Pulmonary artery endothelial cell (primary cell): ENCODE results near the gene MAP3K9. TPM values are rescaled to one million over a fixed set of nuclear protein-coding genes. Genes with fewer than 3 reads are reported as not detected.
"Not testable (repeated sequence)": the region's sequence is repeated elsewhere in the genome, so short reads cannot be mapped to it uniquely, and the experiment has no call there.

Experiments used
- DNase-seq: peaks from one replicate; pipeline ENCODE4 v3.0.0-alpha.2; 2011; ENCODE audit warnings: low read depth, low spot score
- total RNA-seq: library from RNA; depleted of rRNA; stranded (reverse); fragments of >200 nt; gene quantifications from 2 replicates; pipeline ENCODE4 v1.2.3, GENCODE V29; 2014

The MAP3K9 gene
- total RNA-seq: under 0.01 and 0.04 TPM in 2 replicates

DNA sequence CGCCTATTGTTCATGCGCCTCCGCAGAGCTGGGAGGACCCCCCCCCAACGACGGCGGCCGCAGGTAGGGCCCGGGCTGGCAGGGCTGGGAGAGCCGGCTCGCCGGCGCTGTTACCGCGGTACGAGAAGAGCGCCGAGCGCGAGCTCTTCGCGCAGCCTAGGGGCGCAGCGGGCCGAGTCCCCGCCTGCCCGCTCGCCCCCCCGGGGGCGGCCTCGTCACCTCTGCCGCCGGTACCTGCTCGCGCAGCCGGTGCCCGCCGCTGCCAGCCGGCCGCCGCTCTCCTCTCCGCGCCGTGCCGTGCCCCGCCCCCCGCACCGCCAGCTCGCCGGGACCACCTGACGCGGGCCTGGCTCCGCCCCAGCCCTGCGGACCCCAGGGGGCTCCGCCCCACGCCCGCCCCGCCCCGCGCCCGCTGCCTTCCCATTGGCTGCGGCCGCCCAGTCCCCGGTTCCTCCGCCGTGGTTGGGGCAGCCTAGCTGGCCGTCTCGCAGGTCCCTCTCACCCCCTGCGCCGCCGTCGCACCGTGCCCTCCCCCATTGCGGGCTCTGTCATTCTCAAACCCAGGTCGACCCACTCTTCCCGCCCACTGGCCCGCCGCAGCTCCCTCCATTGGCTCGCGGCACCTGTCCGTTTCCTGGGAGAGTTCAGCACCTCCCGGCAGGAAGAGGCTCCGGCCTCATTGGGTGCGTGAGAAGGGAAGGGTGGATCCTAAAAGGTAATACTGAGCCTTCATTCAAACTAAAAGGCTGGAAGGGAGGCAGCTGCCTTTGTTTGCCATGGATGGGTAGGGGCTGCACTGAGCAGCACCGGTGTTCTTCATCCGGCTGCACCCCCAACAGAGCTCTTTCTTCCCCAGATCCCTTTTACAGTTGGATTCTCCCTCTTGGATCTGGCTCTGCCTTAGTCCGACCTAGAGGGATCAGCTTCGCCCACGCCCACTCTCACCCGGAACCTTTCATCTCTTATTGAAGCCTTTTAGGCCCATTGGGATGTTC is at the start of gene MAP3K9:
MAP3K9 (minus strand) TSS at position 289 of the 995 bp plus-strand sequence. CDS start 342 bp downstream, outside the sequence.
- DNase-seq: no peak

- no peak for DNase-seq
These were observed 49.3 kb upstream of the MAP3K9 start for GRCh38 chr14:70858641-70859040.

DNA sequence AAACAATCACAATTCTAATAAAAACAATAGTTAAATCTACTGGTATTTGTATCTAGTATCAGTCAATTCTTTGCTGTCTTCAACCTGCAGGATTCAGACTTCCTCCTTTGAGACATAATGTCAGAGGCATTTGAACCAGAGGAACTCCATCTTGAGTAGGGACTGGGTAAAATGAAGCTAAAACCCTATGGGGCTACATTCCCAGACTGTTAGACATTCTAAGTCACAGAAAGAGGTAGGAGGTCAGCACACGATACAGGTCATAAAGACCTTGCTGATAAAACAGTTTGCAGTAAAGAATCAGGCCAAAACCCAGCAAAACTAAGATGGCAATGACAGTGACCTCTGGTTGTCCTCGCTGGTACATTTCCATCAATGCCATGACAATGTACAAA is 48.2 kb upstream of the MAP3K9 start:
- DNase-seq: no peak

GRCh38 chr14:70856851-70857495 is 47.7 kb upstream of the MAP3K9 start:
- no peak for DNase-seq

- DNase-seq: no peak
These were observed 46.2 kb upstream of the MAP3K9 start for GRCh38 chr14:70855486-70855885.

- DNase-seq: not testable (repeated sequence)
These were observed 44.3 kb upstream of the MAP3K9 start for GRCh38 chr14:70853658-70854057.

DNA sequence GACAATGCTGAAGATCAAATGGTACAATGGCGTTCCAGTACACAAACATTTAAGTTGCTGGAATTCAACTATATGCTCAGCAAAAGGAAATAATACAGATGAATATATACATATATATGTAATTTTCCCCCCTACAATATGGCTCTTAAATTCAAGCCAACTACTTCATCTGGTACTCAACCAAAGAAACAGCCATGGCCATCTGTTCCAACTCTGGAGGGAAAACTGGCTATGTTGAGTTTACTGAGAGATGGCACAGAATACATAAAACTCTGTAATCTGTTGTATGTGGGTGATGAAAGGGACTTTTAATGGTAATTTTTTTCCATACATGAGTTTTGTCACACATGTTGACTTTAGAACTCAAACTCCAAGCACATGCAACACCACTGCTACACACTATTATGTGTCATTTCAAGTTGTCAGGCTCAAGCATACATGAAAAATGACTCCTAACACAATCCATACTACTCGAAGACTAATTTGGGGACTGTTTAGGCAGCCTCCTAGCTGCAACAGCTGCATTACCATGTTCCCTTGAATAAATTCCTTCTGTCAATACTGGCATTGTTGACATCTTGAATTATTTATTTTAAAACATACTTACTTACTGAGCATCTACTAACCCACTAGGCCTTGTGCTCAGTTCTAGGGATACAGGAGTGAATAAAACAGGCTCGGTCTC is 38.2 kb upstream of the MAP3K9 start:
- DNase-seq: no peak

DNA sequence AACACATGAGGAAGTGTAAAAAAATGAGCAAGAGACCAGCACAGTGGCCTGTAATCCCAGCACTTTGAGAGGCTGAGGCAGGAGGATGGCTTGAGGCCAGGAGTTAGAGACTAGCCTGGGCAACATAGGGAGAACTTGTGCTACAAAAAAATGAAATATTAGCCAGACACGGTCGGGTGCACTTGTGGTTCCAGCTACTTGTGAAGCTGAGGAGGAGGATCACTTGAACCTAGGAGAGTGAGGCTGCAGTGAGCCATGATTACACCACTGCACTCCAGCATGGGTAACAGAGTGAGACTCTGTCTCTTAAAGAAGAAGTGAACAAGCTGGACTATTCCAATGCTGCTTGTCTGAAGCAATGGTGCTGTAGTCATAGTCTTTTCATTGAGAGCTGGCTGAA is 36.3 kb upstream of the MAP3K9 start:
- DNase-seq: no peak

DNA sequence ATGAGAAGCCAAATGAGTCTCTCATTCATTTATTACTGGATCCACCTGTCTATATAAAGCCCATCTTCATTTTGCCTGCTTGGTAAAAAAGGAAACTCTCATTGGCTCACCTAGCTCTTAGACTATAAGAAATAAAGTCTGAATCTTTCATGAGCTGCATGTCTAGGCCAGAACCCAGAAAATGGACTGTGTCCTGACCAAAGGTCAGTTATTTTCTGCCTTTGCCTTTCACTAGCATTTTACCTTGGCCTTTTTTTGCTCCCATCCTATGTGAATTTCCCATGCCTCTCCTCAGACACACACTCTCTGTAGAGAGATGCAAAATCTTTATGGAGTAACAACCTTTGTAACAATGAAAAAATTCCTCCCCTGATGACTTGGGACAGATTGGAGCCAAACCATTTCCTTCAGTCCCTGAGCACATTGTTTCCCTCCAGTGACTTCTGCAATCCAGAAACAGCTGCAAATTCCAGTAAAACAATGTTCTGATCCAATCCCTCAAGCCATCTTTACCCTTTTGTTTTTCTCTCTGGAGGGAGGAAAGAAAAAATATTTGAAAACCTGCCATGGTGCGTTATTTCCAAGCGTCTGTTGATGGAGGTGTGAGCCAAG is 33.6 kb upstream of the MAP3K9 start:
- no peak for DNase-seq

DNA sequence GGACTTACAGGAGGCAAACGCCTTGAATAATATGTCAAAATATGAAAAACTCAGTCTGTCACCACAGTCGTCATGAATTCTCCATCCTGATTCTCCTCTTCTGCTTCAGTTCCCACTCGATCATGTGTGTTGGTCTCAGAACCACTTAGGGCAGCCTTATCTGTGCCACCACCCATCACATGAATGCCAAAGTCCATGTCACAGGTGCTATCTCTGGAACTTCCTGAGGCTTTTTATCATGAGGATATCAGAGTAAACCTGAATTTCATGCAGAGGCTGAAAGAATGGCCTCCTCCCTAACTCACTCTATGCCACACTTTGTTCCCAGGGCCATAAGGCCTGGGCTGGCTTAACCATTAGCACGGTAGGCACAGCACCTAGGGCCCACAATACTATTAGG is 28.8 kb upstream of the MAP3K9 start:
- DNase-seq: no peak

DNA sequence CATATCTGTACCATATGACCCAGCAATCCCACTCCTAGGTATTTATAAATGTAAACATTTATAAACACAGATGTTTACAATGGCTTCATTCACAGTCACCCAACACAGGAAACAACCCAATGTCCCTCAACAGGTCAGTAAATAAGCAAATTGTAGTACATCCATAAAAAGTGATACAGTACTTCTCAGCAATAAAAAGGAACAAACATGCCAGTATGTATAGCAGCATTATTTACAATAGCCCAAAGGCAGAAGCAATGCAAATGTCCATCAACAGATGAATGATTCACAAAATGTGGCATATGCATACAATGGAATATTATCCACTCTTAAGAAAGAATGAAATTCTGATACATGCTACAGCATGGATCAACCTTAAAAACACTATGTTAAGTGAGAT is 27.6 kb upstream of the MAP3K9 start:
- DNase-seq: no peak

GRCh38 chr14:70833884-70834283 is 24.6 kb upstream of the MAP3K9 start:
- no peak for DNase-seq

GRCh38 chr14:70832561-70833305 is 23.4 kb upstream of the MAP3K9 start:
- no peak for DNase-seq

DNA sequence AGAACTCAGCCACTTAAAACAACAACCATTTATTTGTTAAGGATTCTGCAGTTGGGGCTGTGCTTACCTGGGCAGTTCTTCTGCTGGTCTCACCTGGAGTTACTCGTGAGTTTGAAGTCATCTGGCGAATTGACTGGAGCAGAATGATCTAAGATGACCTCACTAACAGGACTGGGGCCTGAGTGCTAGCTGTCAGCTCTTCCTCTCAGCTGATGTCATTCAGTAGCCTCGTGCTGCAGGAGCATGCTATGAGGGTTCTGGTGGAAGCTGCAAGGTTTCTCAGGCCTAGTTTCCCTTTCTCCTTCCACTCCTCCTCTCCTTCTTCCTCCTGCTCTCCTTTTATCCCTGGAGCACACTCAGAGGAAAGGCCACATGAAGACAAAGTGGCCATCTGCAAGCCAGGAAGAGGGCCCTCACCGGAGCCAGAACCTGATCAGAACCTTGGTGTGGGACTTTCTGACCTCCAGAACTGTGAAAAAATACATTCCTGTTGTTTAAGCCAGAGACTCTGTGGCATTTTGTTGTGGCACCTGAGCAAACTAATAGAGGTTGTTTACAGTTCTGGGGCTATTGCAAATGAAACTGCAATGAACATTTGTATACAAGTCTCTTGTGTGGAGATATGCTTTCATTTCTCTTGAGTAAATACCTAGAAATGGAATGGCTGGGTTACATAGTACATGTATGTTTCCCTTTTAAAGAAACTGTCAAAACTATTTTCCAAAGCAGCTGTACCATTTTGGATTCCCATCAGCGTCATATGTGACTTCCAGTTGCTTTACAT is 21.9 kb upstream of the MAP3K9 start:
- DNase-seq: no peak

DNA sequence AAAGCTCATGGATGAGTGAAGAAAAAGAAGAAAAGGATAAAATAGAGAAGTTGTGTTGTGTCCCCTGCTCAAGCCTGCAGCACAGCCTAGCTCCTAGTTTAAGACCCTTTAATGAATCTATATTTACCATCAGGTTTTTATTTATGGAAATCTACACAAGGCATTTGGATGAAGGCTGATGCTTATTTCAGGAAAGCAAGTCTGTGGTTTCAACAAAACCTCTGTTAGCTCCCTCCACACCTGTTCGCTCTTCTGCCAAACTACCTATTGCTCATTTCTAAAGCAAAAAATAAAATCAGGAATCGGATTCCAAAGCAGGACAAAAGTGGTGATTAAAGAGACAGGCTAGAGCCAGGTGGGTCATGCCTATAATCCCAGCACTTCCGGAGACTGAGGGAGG is 18.9 kb upstream of the MAP3K9 start:
- DNase-seq: no peak

GRCh38 chr14:70827752-70828151 is 18.4 kb upstream of the MAP3K9 start:
- no peak for DNase-seq

DNA sequence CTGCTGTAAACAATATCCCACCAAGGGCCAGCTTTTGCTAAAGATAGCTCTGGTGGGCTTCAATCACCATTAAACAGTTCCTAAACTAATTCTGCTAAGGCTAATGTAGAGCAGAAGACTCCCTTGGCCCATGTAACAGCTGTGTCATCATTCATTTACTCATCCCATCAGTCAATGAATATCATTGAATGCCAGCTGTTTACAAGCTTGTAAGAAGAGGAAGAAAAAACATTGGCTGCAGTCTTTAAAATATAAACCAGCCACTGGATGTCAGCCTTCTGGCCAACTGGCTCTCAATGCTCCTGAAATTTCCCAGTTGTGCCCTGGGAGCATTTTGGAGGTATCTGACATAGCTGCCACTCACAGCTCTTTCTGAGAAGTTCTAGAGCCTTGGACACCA is 18.0 kb upstream of the MAP3K9 start:
- no peak for DNase-seq

DNA sequence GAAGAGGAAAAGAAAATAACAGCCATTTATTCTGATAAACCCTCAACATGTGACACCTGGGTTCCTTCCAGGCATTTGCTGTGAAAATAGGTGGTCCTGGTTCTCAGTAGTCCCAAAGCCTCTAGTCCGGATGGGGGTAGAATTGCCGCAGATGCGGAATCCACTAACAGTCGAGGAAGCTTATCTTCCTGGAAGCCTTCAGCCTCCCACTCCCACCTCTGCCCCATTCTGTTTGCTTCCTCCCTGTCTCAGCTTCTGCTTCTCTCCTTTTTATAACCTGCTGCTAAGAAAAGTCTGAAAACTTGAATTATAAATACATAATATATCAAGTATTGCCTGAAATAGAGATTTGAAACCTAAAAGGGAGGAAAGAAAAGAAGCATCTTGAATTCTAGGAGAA is 14.0 kb upstream of the MAP3K9 start:
- DNase-seq: no peak

GRCh38 chr14:70822530-70823185 is 13.3 kb upstream of the MAP3K9 start:
- no peak for DNase-seq
